ENCODE results near the gene TTYH3.

- TF ChIP-seq CTCF (conservative IDR thresholded peaks at IDR 0.05 in 1 of 2, IDR thresholded peaks at IDR 0.05 in 1 of 2; ENCODE audit: low read depth in 1 of 2, low read length in 2 of 2): no peak
- TF ChIP-seq EZH2 (IDR thresholded peaks at IDR 0.05; ENCODE audit: low read length, missing control alignments): no peak
Observed at GRCh38 chr7:2602406-2603043, 29.3 kb upstream of the TTYH3 start.

Data from fibroblast of lung (primary cell).